ENCODE data around the gene VOPP1.

Gene VOPP1

GRCh38 chr7:55484241-55484640 is 88.1 kb downstream of the VOPP1 start:
- Histone ChIP-seq H3K79me2 (ENCODE audit: control insufficient read depth, low read length) (no peaks in the 10 kb centered on the region), H3K36me3 (ENCODE audit: control insufficient read depth, low read length) (peaks cover 15% of the 10 kb centered on the region), H3K9me3 (ENCODE audit: control insufficient read depth, insufficient read depth, low read length) (no peaks in the 10 kb centered on the region), H3K4me3 (ENCODE audit: low read length) (no peak overlapping the region), H3K9me2 (replicated peaks; ENCODE audit: control insufficient read depth, low read length) (no peaks in the 10 kb centered on the region), H4K20me1 (ENCODE audit: control insufficient read depth, insufficient read depth, low read depth, low read length) (no peaks in the 10 kb centered on the region), H3K27ac (ENCODE audit: low read depth, low read length) (no peak overlapping the region), H3F3A (ENCODE audit: control insufficient read depth, insufficient read depth) (no peaks in the 10 kb centered on the region), H3K4me2 (ENCODE audit: low read length) (no peak overlapping the region), H3K27me3 (ENCODE audit: control insufficient read depth, low read length) (no peaks in the 10 kb centered on the region), H3K4me1 (ENCODE audit: control insufficient read depth, low read length) (no peaks in the 10 kb centered on the region)
- no peak for TF ChIP-seq EZH2phosphoT487 (IDR thresholded peaks at IDR 0.05; ENCODE audit: borderline replicate concordance, low read length)
- TF ChIP-seq, protein P1, sequence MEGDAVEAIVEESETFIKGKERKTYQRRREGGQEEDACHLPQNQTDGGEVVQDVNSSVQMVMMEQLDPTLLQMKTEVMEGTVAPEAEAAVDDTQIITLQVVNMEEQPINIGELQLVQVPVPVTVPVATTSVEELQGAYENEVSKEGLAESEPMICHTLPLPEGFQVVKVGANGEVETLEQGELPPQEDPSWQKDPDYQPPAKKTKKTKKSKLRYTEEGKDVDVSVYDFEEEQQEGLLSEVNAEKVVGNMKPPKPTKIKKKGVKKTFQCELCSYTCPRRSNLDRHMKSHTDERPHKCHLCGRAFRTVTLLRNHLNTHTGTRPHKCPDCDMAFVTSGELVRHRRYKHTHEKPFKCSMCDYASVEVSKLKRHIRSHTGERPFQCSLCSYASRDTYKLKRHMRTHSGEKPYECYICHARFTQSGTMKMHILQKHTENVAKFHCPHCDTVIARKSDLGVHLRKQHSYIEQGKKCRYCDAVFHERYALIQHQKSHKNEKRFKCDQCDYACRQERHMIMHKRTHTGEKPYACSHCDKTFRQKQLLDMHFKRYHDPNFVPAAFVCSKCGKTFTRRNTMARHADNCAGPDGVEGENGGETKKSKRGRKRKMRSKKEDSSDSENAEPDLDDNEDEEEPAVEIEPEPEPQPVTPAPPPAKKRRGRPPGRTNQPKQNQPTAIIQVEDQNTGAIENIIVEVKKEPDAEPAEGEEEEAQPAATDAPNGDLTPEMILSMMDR (IDR thresholded peaks at IDR 0.05; ENCODE audit: low read depth, low read length, poor library complexity, severe bottlenecking), result no peak

DNA sequence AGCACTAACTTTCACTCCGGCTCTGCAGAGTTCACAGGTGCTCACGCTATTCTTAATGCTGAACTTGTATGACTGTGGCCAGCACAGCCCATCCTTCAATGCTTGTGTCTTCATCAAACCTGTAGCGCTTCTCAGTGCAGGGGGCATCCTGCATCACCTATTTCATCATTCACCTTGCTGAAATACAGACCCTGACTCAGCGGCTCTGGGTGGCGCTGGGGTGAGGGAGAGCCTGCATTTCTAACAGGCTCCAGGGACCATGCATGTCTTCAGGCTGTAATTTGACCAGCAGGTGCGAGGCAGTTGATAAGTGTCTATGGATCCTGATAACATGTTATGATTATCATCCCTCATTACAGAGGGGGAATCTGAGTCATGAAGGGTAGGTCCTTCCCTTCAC is 89.3 kb downstream of the VOPP1 start:
- Histone ChIP-seq H3K4me2 (ENCODE audit: low read length) (no peak overlapping the region), H3K27ac (ENCODE audit: low read depth, low read length) (no peak overlapping the region), H3K9me2 (replicated peaks; ENCODE audit: control insufficient read depth, low read length) (no peaks in the 10 kb centered on the region), H3K9me3 (ENCODE audit: control insufficient read depth, insufficient read depth, low read length) (no peaks in the 10 kb centered on the region), H3K27me3 (ENCODE audit: control insufficient read depth, low read length) (no peaks in the 10 kb centered on the region), H3K4me3 (ENCODE audit: low read length) (no peak overlapping the region), H4K20me1 (ENCODE audit: control insufficient read depth, insufficient read depth, low read depth, low read length) (no peaks in the 10 kb centered on the region), H3K4me1 (ENCODE audit: control insufficient read depth, low read length) (no peaks in the 10 kb centered on the region), H3F3A (ENCODE audit: control insufficient read depth, insufficient read depth) (no peaks in the 10 kb centered on the region), H3K79me2 (ENCODE audit: control insufficient read depth, low read length) (no peaks in the 10 kb centered on the region), H3K36me3 (ENCODE audit: control insufficient read depth, low read length) (peaks cover 10% of the 10 kb centered on the region; the same call in 1 of the 2 replicates)
- TF ChIP-seq EZH2phosphoT487 (IDR thresholded peaks at IDR 0.05; ENCODE audit: borderline replicate concordance, low read length), result no peak
- TF ChIP-seq, protein P1 (IDR thresholded peaks at IDR 0.05; ENCODE audit: low read depth, low read length, poor library complexity, severe bottlenecking), result no peak

DNA sequence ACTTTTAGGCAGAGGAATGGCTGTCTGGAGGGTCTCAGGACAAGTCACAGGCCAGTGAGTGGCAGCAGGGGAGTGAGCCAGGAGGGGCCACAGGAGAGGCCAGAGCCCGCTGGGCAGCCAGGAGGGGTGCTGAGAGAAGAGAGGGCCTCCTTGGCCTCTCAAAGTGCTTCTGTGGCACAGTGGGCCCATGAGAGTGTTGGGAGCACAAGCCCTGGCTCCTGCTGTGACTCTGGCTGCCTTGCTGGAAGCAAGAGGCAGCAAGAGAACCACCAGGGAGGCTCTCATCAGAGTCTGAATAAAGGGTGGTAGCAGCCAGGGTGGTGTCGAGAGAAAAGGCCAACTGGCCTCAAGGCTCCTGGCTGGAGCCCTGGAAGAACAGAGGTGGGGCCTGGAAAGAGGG is 91.1 kb downstream of the VOPP1 start:
- H3K4me1 ChIP-seq (ENCODE audit: control insufficient read depth, low read length), result no peaks in the 10 kb centered on the region

More for the DNA sequence above, 91.1 kb downstream of the VOPP1 start:
- Histone ChIP-seq H3K4me3 (ENCODE audit: low read length) (no peak overlapping the region), H3K79me2 (ENCODE audit: control insufficient read depth, low read length) (no peaks in the 10 kb centered on the region), H3K36me3 (ENCODE audit: control insufficient read depth, low read length) (peaks cover 7% of the 10 kb centered on the region; the same call in 1 of the 2 replicates), H3F3A (ENCODE audit: control insufficient read depth, insufficient read depth) (no peaks in the 10 kb centered on the region), H3K9me2 (replicated peaks; ENCODE audit: control insufficient read depth, low read length) (no peaks in the 10 kb centered on the region), H4K20me1 (ENCODE audit: control insufficient read depth, insufficient read depth, low read depth, low read length) (no peaks in the 10 kb centered on the region), H3K9me3 (ENCODE audit: control insufficient read depth, insufficient read depth, low read length) (no peaks in the 10 kb centered on the region), H3K27ac (ENCODE audit: low read depth, low read length) (no peak overlapping the region), H3K27me3 (ENCODE audit: control insufficient read depth, low read length) (no peaks in the 10 kb centered on the region), H3K4me2 (ENCODE audit: low read length) (no peak overlapping the region)
- TF ChIP-seq, protein P1 (IDR thresholded peaks at IDR 0.05; ENCODE audit: low read depth, low read length, poor library complexity, severe bottlenecking), result no peak
- TF ChIP-seq EZH2phosphoT487 (IDR thresholded peaks at IDR 0.05; ENCODE audit: borderline replicate concordance, low read length), result no peak

All from DOHH2 (cell line).